Ishikawa (cell line): ENCODE data around the gene ARID5B.

ENCODE experiments used
- CREB1 ChIP-seq: IDR thresholded peaks from 2 replicates; pipeline ENCODE4 v1.6.1; 2012; ENCODE audit warnings: low read depth
- YY1 ChIP-seq: IDR thresholded peaks from 2 replicates; pipeline ENCODE4 v1.6.1; 2012; ENCODE audit warnings: low read depth

DNA sequence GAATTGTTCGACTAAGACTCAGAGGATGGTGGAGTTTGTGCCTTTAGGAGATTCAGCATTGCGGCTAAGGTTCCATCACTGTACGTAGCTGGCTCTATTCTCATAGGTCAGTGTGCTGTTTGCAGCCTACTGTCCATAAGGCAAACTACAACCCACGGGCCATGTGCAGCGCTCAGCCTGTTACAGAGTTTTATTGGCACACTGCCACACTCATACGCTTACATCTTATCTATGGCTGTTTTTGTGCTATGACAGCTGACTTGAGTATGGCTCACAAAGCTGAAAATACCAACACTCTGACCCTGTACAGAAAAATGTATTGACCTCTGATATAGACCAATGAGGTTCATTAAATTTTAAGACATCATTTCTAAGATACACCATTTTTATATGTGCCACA is 114.5 kb downstream of the ARID5B start:
- no peak for TF ChIP-seq CREB1
- no peak for TF ChIP-seq YY1
